PFSK-1 (cell line): Measurements from ENCODE around the gene FRMPD4.

ENCODE experiments used
- FOXP2 ChIP-seq: optimal IDR thresholded peaks from 2 replicates; pipeline ENCODE3; 2011; ENCODE audit warnings: borderline replicate concordance, control low read depth, inconsistent platforms; ENCODE audit not compliant: insufficient read depth; ENCODE audit errors: extremely low read length, extremely low read depth
- POLR2AphosphoS5 ChIP-seq: IDR thresholded peaks from 2 replicates; pipeline ENCODE4 v1.6.1; 2012; ENCODE audit warnings: low read depth, mild to moderate bottlenecking, control low read depth, low read length, moderate library complexity
- REST ChIP-seq, 2 experiments: IDR thresholded peaks; 2 replicates each; pipeline versions ENCODE4 v1.6.1 to v1.8.0; 2011 to 2012; ENCODE audit warnings: low read depth in 2 of 2, low read length in 2 of 2, control low read depth in 1 of 2, inconsistent platforms in 1 of 2, mild to moderate bottlenecking in 1 of 2, moderate library complexity in 1 of 2; ENCODE audit not compliant: insufficient read depth in 1 of 2
- SIN3A ChIP-seq: IDR thresholded peaks from 2 replicates; pipeline ENCODE4 v1.6.1; 2012; ENCODE audit warnings: mild to moderate bottlenecking, low read length, moderate library complexity, borderline replicate concordance; ENCODE audit not compliant: insufficient read depth
- TAF1 ChIP-seq: IDR thresholded peaks from 2 replicates; pipeline ENCODE4 v1.6.1; 2012; ENCODE audit warnings: low read length, control low read depth, borderline replicate concordance; ENCODE audit not compliant: insufficient read depth

FRMPD4 gene

DNA sequence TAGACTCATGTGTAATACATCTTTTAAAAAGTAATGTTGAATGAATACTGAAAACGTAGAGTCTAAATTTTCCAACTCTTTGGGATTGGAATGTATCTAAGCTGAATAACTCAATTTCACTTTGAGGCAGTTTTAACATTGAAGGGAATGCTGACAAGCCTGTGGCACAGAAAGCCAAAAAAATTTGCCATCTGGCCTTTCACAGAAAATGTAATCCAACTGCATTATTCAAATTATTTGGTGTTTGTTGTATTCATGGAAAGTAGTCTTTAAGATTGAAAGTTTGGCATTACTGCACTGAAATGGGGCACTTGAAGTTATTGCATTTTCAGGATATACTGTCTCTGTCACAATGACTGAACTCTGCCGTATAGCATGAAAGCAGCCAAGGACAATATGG is 186.9 kb downstream of the FRMPD4 start:
- TF ChIP-seq REST (IDR thresholded peaks at IDR 0.05; ENCODE audit: insufficient read depth in 1 of 2, low read depth in 2 of 2, low read length in 2 of 2), result no peak
- no peak for TF ChIP-seq SIN3A
- TF ChIP-seq TAF1, result no peak
- no peak for TF ChIP-seq POLR2AphosphoS5
- TF ChIP-seq FOXP2, result no peak

- TF ChIP-seq SIN3A, result no peak
- TF ChIP-seq REST (IDR thresholded peaks at IDR 0.05; ENCODE audit: insufficient read depth in 1 of 2, low read depth in 2 of 2, low read length in 2 of 2), result no peak
- no peak for TF ChIP-seq TAF1
- TF ChIP-seq FOXP2, result no peak
- TF ChIP-seq POLR2AphosphoS5, result no peak
Observed at GRCh38 chrX:12327836-12328235, 189.6 kb downstream of the FRMPD4 start.

DNA sequence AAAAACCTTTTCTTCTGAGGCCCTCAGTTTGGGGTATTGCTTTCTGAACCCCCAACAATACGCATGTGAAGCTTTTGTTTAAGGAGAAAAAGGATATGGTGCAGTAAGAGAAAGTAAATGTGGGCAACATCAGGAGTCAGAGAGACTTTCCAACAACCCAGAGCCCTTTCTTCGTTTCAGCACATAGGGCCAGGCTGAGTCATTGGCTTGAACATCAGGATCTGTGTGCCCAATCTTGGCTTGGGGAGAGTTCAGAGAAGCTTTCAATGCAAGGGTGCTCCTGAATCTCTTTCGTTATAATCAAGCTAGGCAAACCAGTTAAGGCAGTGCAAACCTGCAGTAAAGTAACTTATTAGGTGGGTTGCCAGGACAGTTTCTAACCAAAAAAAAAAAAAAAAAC is 191.2 kb downstream of the FRMPD4 start:
- no peak for TF ChIP-seq SIN3A
- TF ChIP-seq REST (IDR thresholded peaks at IDR 0.05; ENCODE audit: insufficient read depth in 1 of 2, low read depth in 2 of 2, low read length in 2 of 2), result no peak
- no peak for TF ChIP-seq TAF1
- no peak for TF ChIP-seq POLR2AphosphoS5
- no peak for TF ChIP-seq FOXP2

DNA sequence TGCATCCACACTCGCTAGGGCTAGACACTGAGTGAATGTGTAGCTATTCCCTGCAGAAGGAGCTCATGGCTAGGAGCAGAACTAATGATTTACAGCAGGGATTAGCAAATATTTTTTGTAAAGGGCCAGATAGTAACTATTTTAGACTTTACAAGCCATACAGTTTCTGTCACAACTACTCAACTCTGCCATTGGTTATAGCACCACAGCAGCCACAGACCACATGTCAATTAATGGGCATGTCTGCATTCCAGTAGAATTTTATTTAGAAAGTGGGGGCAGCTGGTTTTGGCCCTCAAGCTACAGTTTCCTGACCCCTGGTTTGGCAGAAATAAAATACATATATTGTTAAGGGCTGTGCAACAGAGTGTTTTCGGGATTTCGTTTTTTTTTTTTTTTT is 192.6 kb downstream of the FRMPD4 start:
- no peak for TF ChIP-seq SIN3A
- TF ChIP-seq TAF1, result no peak
- no peak for TF ChIP-seq REST (IDR thresholded peaks at IDR 0.05; ENCODE audit: insufficient read depth in 1 of 2, low read depth in 2 of 2, low read length in 2 of 2)

- TF ChIP-seq TAF1, result no peak
- no peak for TF ChIP-seq REST (IDR thresholded peaks at IDR 0.05; ENCODE audit: insufficient read depth in 1 of 2, low read depth in 2 of 2, low read length in 2 of 2)
- no peak for TF ChIP-seq FOXP2
- no peak for TF ChIP-seq POLR2AphosphoS5
- TF ChIP-seq SIN3A, result no peak
Observed at GRCh38 chrX:12332786-12333347, 194.6 kb downstream of the FRMPD4 start.
